ENCODE data around the gene NUDCD3.

Gene NUDCD3

GRCh38 chr7:44441079-44441478 lies 49.4 kb downstream of the NUDCD3 start:
- no peak overlapping the region for H3K27ac ChIP-seq
- TF ChIP-seq CTCF (conservative IDR thresholded peaks at IDR 0.05) = no peak

GRCh38 chr7:44440577-44441078 lies 49.8 kb downstream of the NUDCD3 start:
- no peak for TF ChIP-seq CTCF (conservative IDR thresholded peaks at IDR 0.05)
- H3K27ac ChIP-seq = no peak overlapping the region

DNA sequence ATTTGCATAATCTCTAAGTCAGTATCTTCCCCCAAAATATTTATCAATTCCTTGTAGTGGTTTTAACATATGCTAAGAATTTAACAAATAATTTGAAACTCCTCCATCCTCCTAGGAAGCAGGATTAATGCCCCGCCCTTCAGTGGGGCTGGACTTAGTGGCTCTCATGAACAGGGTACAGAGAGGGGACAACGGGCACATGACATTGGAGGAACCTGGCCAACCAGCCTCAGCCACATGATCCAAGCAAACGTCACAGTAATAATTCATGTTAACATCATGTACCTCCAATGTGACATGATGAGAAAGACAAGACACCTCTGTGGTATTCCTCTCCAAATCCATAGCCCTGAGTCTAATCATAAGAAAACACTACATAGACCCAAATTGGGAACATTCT lies 50.5 kb downstream of the NUDCD3 start:
- no peak for TF ChIP-seq CTCF (conservative IDR thresholded peaks at IDR 0.05)

DNA sequence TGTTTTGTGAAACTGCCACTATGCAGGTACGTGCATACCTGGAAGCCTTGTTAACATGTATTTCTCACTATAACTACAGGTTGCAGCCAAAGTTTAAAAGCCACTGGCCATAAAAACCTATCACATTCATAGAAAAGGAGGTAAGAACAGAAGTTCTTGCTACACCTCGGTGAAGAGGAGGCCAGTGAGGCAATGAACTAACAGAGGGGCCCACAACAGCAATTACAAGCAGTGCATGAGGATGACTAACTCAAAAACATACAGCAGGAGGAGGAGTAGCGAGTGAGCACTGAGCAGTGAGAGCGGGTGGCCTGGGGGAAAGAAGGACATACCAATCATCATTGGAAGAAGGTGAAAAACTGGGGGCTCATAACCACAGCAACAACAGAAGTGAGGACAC lies 51.6 kb downstream of the NUDCD3 start:
- H3K27ac ChIP-seq = no peak overlapping the region
- TF ChIP-seq CTCF (conservative IDR thresholded peaks at IDR 0.05) = no peak

More for the DNA sequence above, 50.5 kb downstream of the NUDCD3 start:
- no peak overlapping the region for H3K27ac ChIP-seq

DNA sequence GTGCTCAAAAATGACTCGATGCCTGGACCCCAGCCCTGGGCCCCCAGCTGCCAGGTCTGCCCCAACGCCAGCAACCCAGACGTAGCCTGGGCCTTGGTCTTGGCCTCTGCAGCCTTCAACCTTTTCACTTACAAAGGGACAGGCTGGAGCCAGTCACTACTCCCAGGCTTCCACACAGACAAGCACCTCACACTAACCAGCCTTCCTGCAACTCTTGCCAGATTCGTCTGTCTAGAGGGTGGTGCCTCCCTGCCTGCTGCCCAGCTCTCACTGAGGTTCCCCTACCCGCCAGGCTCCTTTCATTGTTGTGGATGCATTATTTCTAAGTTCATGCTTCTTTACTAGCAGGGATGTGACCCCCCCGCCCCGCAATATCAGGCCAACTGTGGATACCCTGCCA lies 56.3 kb downstream of the NUDCD3 start:
- no peak overlapping the region for H3K27ac ChIP-seq
- TF ChIP-seq CTCF (conservative IDR thresholded peaks at IDR 0.05) = no peak

- TF ChIP-seq CTCF (conservative IDR thresholded peaks at IDR 0.05) = no peak
- no peak overlapping the region for H3K27ac ChIP-seq
Measured at GRCh38 chr7:44433255-44434022, 57.0 kb downstream of the NUDCD3 start.

DNA sequence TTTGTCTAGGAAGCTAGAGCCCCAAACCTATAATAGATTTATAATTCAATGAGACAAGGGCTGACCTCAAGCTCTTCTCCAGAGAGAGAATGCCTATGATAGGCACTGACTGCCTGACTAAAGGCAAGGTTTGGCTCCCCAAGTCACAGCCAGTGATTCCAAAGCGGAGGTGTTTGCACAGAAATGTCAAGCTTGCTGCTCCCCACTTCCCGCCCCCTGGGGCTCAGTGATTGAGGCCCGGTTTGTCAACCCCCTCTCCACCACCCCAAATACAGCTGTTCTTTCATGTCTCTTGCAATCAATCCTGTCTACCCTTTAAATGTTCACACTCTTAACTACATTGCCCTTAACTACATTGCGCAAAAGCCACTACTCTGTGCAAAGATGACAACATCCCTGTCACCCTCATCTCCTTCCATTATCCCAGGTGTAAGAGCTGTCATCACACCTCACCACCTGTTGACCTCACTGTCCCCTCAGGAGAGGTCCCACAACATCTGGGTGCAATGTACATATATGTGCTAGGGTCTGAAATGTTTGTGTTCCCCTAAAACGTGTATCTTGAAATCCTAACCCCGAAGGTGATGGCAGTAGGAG lies 58.0 kb downstream of the NUDCD3 start:
- no peak for TF ChIP-seq CTCF (conservative IDR thresholded peaks at IDR 0.05)
- no peak overlapping the region for H3K27ac ChIP-seq
